Lower leg skin (tissue), 3 donors: Measurements from ENCODE around the gene KLF7.

ENCODE experiments used
- POLR2A ChIP-seq, 2 donors: fragments of 450-650 bp; IDR thresholded peaks; one replicate each; pipeline ENCODE4 v1.6.1; 2016 to 2017; ENCODE audit warnings: antibody characterized with exemption in 2 of 2, mild to moderate bottlenecking in 1 of 2, moderate library complexity in 1 of 2
- TF ChIP-seq, protein P1 (sequence below), 3 donors: fragments of 450-650 bp; IDR thresholded peaks; one replicate each; pipeline ENCODE4 v1.5.1; 2016; ENCODE audit warnings: antibody characterized with exemption in 3 of 3, mild to moderate bottlenecking in 3 of 3, moderate library complexity in 2 of 3

- TF ChIP-seq, protein P1, sequence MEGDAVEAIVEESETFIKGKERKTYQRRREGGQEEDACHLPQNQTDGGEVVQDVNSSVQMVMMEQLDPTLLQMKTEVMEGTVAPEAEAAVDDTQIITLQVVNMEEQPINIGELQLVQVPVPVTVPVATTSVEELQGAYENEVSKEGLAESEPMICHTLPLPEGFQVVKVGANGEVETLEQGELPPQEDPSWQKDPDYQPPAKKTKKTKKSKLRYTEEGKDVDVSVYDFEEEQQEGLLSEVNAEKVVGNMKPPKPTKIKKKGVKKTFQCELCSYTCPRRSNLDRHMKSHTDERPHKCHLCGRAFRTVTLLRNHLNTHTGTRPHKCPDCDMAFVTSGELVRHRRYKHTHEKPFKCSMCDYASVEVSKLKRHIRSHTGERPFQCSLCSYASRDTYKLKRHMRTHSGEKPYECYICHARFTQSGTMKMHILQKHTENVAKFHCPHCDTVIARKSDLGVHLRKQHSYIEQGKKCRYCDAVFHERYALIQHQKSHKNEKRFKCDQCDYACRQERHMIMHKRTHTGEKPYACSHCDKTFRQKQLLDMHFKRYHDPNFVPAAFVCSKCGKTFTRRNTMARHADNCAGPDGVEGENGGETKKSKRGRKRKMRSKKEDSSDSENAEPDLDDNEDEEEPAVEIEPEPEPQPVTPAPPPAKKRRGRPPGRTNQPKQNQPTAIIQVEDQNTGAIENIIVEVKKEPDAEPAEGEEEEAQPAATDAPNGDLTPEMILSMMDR (IDR thresholded peaks at IDR 0.05) = no peak
- no peak for TF ChIP-seq POLR2A (IDR thresholded peaks at IDR 0.05)
Observed at GRCh38 chr2:207038299-207038698, 127.4 kb downstream of the KLF7 start.
